OCI-LY7 (cell line): ENCODE results near the gene PKN2.

ENCODE experiments used
- CTCF ChIP-seq: fragments of 200-600 bp; sonication (generic); conservative IDR thresholded peaks from 2 replicates; pipeline ENCODE4 v1.5.1; 2014; ENCODE audit warnings: mild to moderate bottlenecking, antibody characterized with exemption, low read length, moderate library complexity, mixed read lengths
- EZH2phosphoT487 ChIP-seq: fragments of 200-600 bp; sonication (generic); IDR thresholded peaks from 2 replicates; pipeline ENCODE4 v1.6.1; 2018; ENCODE audit warnings: low read depth, borderline replicate concordance, mild to moderate bottlenecking, mixed run types, antibody characterized with exemption, low read length, moderate library complexity, mixed read lengths

- no peak for TF ChIP-seq CTCF
- no peak for TF ChIP-seq EZH2phosphoT487
These were observed 43.1 kb downstream of the PKN2 start for GRCh38 chr1:88727205-88727604.
